Fibroblast of lung (primary cell): Measurements from ENCODE around the gene ADD2.

Experiments
- CTCF ChIP-seq, 2 donors: IDR thresholded peaks in 1 of 2; conservative IDR thresholded peaks in 1 of 2; 1 replicate in 1 of 2; 2 replicates in 1 of 2; pipeline ENCODE4 v1.5.1; 2011 to 2012; ENCODE audit warnings: low read length in 2 of 2, control low read depth in 1 of 2, inconsistent platforms in 1 of 2, low read depth in 1 of 2, mild to moderate bottlenecking in 1 of 2
- EZH2 ChIP-seq: IDR thresholded peaks from 2 replicates; pipeline ENCODE4 v1.5.1; 2012; ENCODE audit warnings: low read length, control low read depth, mild to moderate bottlenecking; ENCODE audit errors: missing control alignments

GRCh38 chr2:70703900-70704549, 64.0 kb downstream of the ADD2 start:
- TF ChIP-seq EZH2: no peak
- TF ChIP-seq CTCF (conservative IDR thresholded peaks at IDR 0.05 in 1 of 2, IDR thresholded peaks at IDR 0.05 in 1 of 2; ENCODE audit: low read depth in 1 of 2, low read length in 2 of 2): no peak
